Measurements from ENCODE around the gene AP1G1. TPM values are rescaled to one million over a fixed set of nuclear protein-coding genes. Genes with fewer than 3 reads are reported as not detected.

Gene AP1G1
- total RNA-seq, 6 experiments from 2014 or later = 47.8 to 54.1 (median 52.5) TPM

- ATAC-seq (peak; percentile 41 to 70 (median 64)), DNase-seq (peak; percentile 67 to 83 (median 80))
- Histone ChIP-seq H3K9me3 (no peaks in the 10 kb centered on the region), H3K4me1 (peaks cover 0 to 20% (median 11%) of the 10 kb centered on the region in 4 donors), H3K27me3 (no peaks in the 10 kb centered on the region), H3K27ac (peak overlapping the region; percentile 41 to 86 (median 72)), H3K36me3 (no peaks in the 10 kb centered on the region), H3K4me3 (peak overlapping the region; percentile 68 to 89 (median 84))
- intact Hi-C loops (cut with DNase I) = no loop called here
- WGBS (ENCODE audit: insufficient coverage, low coverage, low lambda C conversion rate, missing lambda C conversion rate) = under 1% methylated on average over 38 of the region's 59 CpGs
- no peak for TF ChIP-seq POLR2A (IDR thresholded peaks at IDR 0.05)
- no peak for TF ChIP-seq CTCF (IDR thresholded peaks at IDR 0.05)
Measured at GRCh38 chr16:71722801-71723536, 85.7 kb downstream of the AP1G1 start.

GRCh38 chr16:71721066-71721740 is 87.4 kb downstream of the AP1G1 start:
- Histone ChIP-seq H3K4me1 (peaks cover 0 to 3% (median 0%) of the 10 kb centered on the region in 4 donors), H3K36me3 (no peaks in the 10 kb centered on the region), H3K4me3 (no peak overlapping the region), H3K27me3 (no peaks in the 10 kb centered on the region), H3K27ac (no peak overlapping the region), H3K9me3 (no peaks in the 10 kb centered on the region)
- no peak for DNase-seq
- TF ChIP-seq POLR2A (IDR thresholded peaks at IDR 0.05) (no peak), CTCF (IDR thresholded peaks at IDR 0.05) (no peak)
- 65% methylated on average over 5 of the region's 8 CpGs for WGBS (ENCODE audit: insufficient coverage, low coverage, low lambda C conversion rate, missing lambda C conversion rate)
- no peak for ATAC-seq
- intact Hi-C loops (cut with DNase I) = no loop called here

- WGBS (ENCODE audit: insufficient coverage, low coverage, low lambda C conversion rate, missing lambda C conversion rate) = 86% methylated on average over 1 of the region's 1 CpG
- no peak for ATAC-seq
- intact Hi-C loops (cut with DNase I) = no loop called here
Measured at GRCh38 chr16:71712501-71712900, 96.1 kb downstream of the AP1G1 start.

GRCh38 chr16:71711789-71712188 is 96.8 kb downstream of the AP1G1 start:
- no peaks in the 10 kb centered on the region for H3K9me3 ChIP-seq
- TF ChIP-seq CTCF (IDR thresholded peaks at IDR 0.05) (no peak), POLR2A (IDR thresholded peaks at IDR 0.05) (no peak)
- no peak overlapping the region for H3K4me3 ChIP-seq
- DNase-seq (no peak), ATAC-seq (no peak)
- no peaks in the 10 kb centered on the region for H3K27me3 ChIP-seq
- intact Hi-C loops (cut with DNase I) = no loop called here
- H3K27ac ChIP-seq = no peak overlapping the region
- WGBS (ENCODE audit: insufficient coverage, low coverage, low lambda C conversion rate, missing lambda C conversion rate) = 70% methylated on average over 3 of the region's 3 CpGs
- H3K4me1 ChIP-seq = no peaks in the 10 kb centered on the region
- H3K36me3 ChIP-seq = no peaks in the 10 kb centered on the region

More at GRCh38 chr16:71712501-71712900, 96.1 kb downstream of the AP1G1 start:
- no peaks in the 10 kb centered on the region for H3K9me3 ChIP-seq
- no peak overlapping the region for H3K4me3 ChIP-seq
- DNase-seq = no peak
- no peaks in the 10 kb centered on the region for H3K27me3 ChIP-seq
- H3K4me1 ChIP-seq = no peaks in the 10 kb centered on the region
- TF ChIP-seq POLR2A (IDR thresholded peaks at IDR 0.05) = no peak
- no peak for TF ChIP-seq CTCF (IDR thresholded peaks at IDR 0.05)
- H3K27ac ChIP-seq = no peak overlapping the region
- no peaks in the 10 kb centered on the region for H3K36me3 ChIP-seq

Measured in right lobe of liver (tissue), 6 donors.